MCF 10A (cell line): Measurements from ENCODE around the gene STIM1. TPM values are rescaled to one million over a fixed set of nuclear protein-coding genes. Genes with fewer than 3 reads are reported as not detected.
A peak's percentile ranks its signal among the peaks of the same experiment; 100 is the strongest.
"Not testable (repeated sequence)": the region's sequence is repeated elsewhere in the genome, so short reads cannot be mapped to it uniquely, and the experiment has no call there.

Experiments
- BruUV-seq: library from RNA; stranded (reverse); fragments of 400-500 nt; replicated peaks from 2 replicates; lab custom pipeline; 2021; lab: Mats Ljungman, UMichigan
- CTCF ChIA-PET: fragments of 300-600 bp; sonication (Branson Sonifier 250); formaldehyde crosslinking; extraction: SDS; loops from one replicate; lab custom pipeline; 2021; ENCODE audit warnings: antibody characterized with exemption, inconsistent platforms; lab: Yijun Ruan, JAX
- POLR2A ChIA-PET: fragments of 300-600, 350-650 bp; sonication (Branson Sonifier 250); formaldehyde crosslinking; extraction: SDS; loops from one replicate; lab custom pipeline; 2020; ENCODE audit warnings: antibody characterized with exemption, inconsistent platforms; lab: Yijun Ruan, JAX
- DNase-seq: peaks from one replicate; pipeline ENCODE4 v3.0.0-alpha.2; 2018; ENCODE audit not compliant: unreplicated experiment
- H3K27ac Mint-ChIP-seq: one replicate; pipeline ENCODE4 v1.8.0; 2022; ENCODE audit warnings: mild to moderate bottlenecking, low read depth, mixed read lengths; ENCODE audit not compliant: unreplicated experiment
- H3K27me3 Mint-ChIP-seq: one replicate; pipeline ENCODE4 v1.8.0; 2022; ENCODE audit warnings: mixed read lengths; ENCODE audit not compliant: insufficient read depth, unreplicated experiment
- H3K36me3 Mint-ChIP-seq: one replicate; pipeline ENCODE4 v1.8.0; 2022; ENCODE audit warnings: mild to moderate bottlenecking, moderate library complexity, mixed read lengths; ENCODE audit not compliant: insufficient read depth, unreplicated experiment
- H3K4me1 Mint-ChIP-seq: one replicate; pipeline ENCODE4 v1.8.0; 2022; ENCODE audit warnings: mixed read lengths; ENCODE audit not compliant: insufficient read depth, unreplicated experiment
- H3K4me3 Mint-ChIP-seq: one replicate; pipeline ENCODE4 v1.8.0; 2022; ENCODE audit warnings: mild to moderate bottlenecking, moderate library complexity, mixed read lengths; ENCODE audit not compliant: unreplicated experiment
- H3K9me3 Mint-ChIP-seq: one replicate; pipeline ENCODE4 v1.8.0; 2022; ENCODE audit warnings: mixed read lengths; ENCODE audit not compliant: unreplicated experiment
- intact Hi-C: fragments of 100-400 bp; cut with micrococcal nuclease; formaldehyde crosslinking; loops from 2 replicates; pipeline ENCODE4 v1.14.1; 2022
- total RNA-seq: library from RNA; stranded (reverse); gene quantifications from 2 replicates; pipeline ENCODE4 v1.2.3, GENCODE V29; 2022
- TF ChIP-seq, protein P1 (sequence below): fragments of 200-600 bp; IDR thresholded peaks from one replicate; pipeline ENCODE4 v1.8.0; 2022; ENCODE audit warnings: antibody characterized with exemption, mild to moderate bottlenecking; ENCODE audit not compliant: unreplicated experiment

The STIM1 gene
- total RNA-seq, 1 experiment from 2014 or later, result 41.2 TPM

DNA sequence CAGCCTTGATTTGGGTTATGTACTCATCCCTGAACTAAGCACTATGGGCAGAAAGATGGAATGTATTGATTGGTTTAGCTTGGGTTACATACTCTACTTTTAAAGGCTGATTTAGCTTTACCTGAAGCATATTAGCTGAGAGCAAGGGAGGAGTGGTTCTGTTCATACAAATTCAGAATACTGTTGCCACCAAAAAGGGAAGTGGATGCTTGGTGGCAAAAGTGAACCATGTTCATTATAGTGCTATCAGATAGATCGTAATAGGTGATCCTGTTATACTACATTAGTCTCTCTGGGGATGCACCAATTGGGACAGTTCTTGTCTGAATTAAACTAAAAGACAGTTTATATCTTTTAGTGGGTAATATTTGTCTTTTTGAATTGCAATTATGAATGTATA lies 194.7 kb downstream of the STIM1 start:
- DNase-seq, result no peak
- TF ChIP-seq, protein P1, sequence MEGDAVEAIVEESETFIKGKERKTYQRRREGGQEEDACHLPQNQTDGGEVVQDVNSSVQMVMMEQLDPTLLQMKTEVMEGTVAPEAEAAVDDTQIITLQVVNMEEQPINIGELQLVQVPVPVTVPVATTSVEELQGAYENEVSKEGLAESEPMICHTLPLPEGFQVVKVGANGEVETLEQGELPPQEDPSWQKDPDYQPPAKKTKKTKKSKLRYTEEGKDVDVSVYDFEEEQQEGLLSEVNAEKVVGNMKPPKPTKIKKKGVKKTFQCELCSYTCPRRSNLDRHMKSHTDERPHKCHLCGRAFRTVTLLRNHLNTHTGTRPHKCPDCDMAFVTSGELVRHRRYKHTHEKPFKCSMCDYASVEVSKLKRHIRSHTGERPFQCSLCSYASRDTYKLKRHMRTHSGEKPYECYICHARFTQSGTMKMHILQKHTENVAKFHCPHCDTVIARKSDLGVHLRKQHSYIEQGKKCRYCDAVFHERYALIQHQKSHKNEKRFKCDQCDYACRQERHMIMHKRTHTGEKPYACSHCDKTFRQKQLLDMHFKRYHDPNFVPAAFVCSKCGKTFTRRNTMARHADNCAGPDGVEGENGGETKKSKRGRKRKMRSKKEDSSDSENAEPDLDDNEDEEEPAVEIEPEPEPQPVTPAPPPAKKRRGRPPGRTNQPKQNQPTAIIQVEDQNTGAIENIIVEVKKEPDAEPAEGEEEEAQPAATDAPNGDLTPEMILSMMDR, result no peak
- H3K27me3 Mint-ChIP-seq, result no peaks in the 10 kb centered on the region
- ChIA-PET POLR2A (no interaction called here), CTCF (interaction anchor here (0.6 to 6.6 kb wide), 5 partner anchors 10 to 377 kb away, joined by 3 to 59 read pairs (median 7); partner anchors contain the start of gene STIM1)
- peaks cover 8% of the 10 kb centered on the region for H3K4me1 Mint-ChIP-seq
- H3K27ac Mint-ChIP-seq, result no peak overlapping the region
- H3K36me3 Mint-ChIP-seq, result peaks cover 6% of the 10 kb centered on the region
- no TSS peak for BruUV-seq
- no peak overlapping the region for H3K4me3 Mint-ChIP-seq
- intact Hi-C loops, result no loop called here
- no peaks in the 10 kb centered on the region for H3K9me3 Mint-ChIP-seq

DNA sequence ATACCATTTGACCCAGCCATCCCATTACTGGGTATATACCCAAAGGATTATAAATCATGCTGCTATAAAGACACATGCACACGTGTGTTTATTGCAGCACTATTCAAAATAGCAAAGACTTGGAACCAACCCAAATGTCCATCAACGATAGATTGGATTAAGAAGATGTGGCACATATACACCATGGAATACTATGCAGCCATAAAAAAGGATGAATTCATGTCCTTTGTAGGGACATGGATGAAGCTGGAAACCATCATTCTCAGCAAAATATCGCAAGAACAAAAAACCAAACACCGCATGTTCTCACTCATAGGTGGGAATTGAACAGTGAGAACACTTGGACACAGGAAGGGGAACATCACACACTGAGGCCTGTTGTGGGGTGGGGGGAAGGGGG lies 197.7 kb downstream of the STIM1 start:
- CTCF ChIA-PET, result interaction anchor here (0.7 to 8.2 kb wide), 3 partner anchors 9 to 200 kb away, joined by 3 to 74 read pairs (median 10); partner anchors contain the start of gene STIM1
- H3K9me3 Mint-ChIP-seq, H3K4me3 Mint-ChIP-seq, H3K27me3 Mint-ChIP-seq, POLR2A ChIA-PET, H3K4me1 Mint-ChIP-seq, DNase-seq, BruUV-seq, intact Hi-C loops, H3K27ac Mint-ChIP-seq: not testable (repeated sequence)
- H3K36me3 Mint-ChIP-seq, result peaks cover 12% of the 10 kb centered on the region

DNA sequence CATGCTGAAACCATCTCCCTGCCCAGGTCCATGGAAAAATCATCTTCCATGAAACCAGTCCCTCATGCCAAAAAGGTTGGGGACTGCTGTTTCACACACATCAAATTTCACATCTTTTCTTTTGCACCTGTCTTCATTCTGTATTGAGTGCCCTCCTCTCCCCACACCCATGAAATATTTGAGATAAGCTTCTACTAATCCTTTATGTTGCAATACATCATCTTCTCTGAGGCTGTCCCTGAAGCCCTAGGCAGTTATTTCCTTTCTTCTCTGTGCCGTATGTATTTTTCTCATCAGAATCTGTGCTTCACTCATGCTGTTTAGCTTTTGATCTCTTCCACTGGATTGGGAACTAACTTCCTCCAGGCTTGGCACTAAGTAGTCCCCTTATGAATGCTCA lies 199.2 kb downstream of the STIM1 start:
- no peaks in the 10 kb centered on the region for H3K27me3 Mint-ChIP-seq
- intact Hi-C loops, result no loop called here
- CTCF ChIA-PET, result interaction anchor here (0.6 to 8.2 kb wide), 11 partner anchors 10 to 315 kb away, joined by 3 to 77 read pairs (median 4); partner anchors contain the start of gene STIM1
- H3K9me3 Mint-ChIP-seq, result no peaks in the 10 kb centered on the region
- H3K4me3 Mint-ChIP-seq, result no peak overlapping the region
- no peak for DNase-seq
- BruUV-seq, result no TSS peak
- H3K36me3 Mint-ChIP-seq, result peaks cover 12% of the 10 kb centered on the region
- H3K27ac Mint-ChIP-seq, result no peak overlapping the region
- TF ChIP-seq, protein P1, result no peak
- H3K4me1 Mint-ChIP-seq, result no peaks in the 10 kb centered on the region
- POLR2A ChIA-PET, result interaction anchor here (1.1 kb wide), 1 partner anchor 8 kb away, joined by 3 read pairs; no protein-coding TSS in a partner anchor

DNA sequence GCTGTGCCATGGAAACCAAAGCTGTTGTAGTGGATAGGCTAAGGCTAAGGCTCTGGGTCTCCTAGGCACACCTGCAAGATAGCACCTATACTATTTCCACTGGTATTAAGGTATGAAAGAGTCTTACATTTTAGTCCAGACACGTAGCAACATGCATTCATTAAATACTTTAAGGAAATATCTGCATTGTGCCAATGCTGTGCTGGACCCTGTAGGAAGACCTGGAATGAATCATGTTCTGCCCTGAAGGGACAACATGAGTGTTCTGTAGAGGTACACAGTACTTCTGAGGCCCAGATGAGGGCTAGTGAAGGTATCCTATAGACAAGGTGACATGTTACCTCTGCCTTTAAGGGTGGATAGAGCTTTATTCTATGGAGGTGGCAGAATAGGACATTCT lies 204.0 kb downstream of the STIM1 start:
- no TSS peak for BruUV-seq
- ChIA-PET CTCF (interaction anchor here (0.5 to 8.2 kb wide), 12 partner anchors 9 to 218 kb away, joined by 3 to 77 read pairs (median 4); partner anchors contain the start of gene STIM1), POLR2A (interaction anchor here (0.6 to 2.4 kb wide), 4 partner anchors 14 to 211 kb away, joined by 3 to 9 read pairs (median 4); partner anchors contain the start of gene STIM1)
- Mint-ChIP-seq H3K4me3 (no peak overlapping the region), H3K36me3 (peaks cover 6% of the 10 kb centered on the region), H3K27ac (no peak overlapping the region), H3K9me3 (no peaks in the 10 kb centered on the region), H3K27me3 (no peaks in the 10 kb centered on the region), H3K4me1 (no peaks in the 10 kb centered on the region)
- intact Hi-C loops, result no loop called here
- TF ChIP-seq, protein P1, result no peak
- peak; percentile 45 for DNase-seq
